ENCODE measurements around the gene FAM193A. TPM values are rescaled to one million over a fixed set of nuclear protein-coding genes. Genes with fewer than 3 reads are reported as not detected.

FAM193A gene
- total and polyA plus RNA-seq, 12 donors: 12.9 to 30.8 (median 23.1) TPM

DNA sequence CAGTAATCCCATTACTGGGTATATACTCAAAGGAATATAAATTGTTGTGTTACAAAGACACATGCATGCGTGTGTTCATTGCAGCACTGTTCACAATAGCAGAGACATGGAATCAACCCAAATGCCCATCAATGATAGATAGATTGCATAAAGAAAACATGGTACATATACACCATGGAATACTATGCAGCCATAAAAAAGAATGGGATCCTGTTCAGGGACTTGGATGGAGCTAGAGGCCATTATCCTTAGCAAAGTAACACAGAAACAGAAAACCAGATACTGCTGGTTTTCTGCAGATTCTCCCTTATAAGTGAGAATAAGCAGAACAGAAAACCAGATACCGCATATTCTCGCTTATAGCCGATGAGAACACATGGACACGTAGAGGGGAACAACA is 43.5 kb downstream of the FAM193A start:
- Histone ChIP-seq H3K4me1 (replicated peaks in 1 of 2) (peaks cover 11 to 25% of the 10 kb centered on the region in 2 donors), H3K4me3 (no peak overlapping the region), H3K27me3 (no peaks in the 10 kb centered on the region), H3K27ac (no peak overlapping the region), H3K9me3 (replicated peaks in 1 of 3) (peaks cover 0 to 4% (median 0%) of the 10 kb centered on the region in 3 donors), H3K36me3 (replicated peaks in 1 of 2) (no peaks in the 10 kb centered on the region)
- no peak for DNase-seq
- 98 to 100% (median 99%) methylated on average over 5 of the region's 5 CpGs for WGBS, 4 donors
- intact Hi-C loops (cut with DNase I): no loop called here
- TF ChIP-seq POLR2A (IDR thresholded peaks at IDR 0.05) (no peak), CTCF (IDR thresholded peaks at IDR 0.05) (no peak)

DNA sequence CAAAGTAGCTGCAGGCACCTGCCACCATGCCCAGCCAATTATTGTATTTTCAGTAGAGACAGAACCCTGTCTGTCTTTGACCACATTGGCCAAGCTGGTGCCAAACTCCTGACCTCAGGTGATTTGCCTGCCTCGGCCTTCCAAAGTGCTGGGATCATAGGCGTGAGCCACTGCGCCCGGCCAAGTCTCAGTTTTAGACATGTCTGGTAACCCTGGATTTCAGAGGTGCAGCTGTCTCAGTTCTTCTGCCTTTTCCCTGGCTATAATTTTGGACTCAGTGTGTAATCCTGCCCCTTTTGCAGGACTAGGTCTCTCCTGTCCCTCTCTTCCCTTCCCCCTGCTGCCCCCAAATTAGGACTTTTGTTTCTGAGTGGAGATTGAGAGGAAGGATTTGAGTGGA is 46.6 kb downstream of the FAM193A start:
- TF ChIP-seq POLR2A (IDR thresholded peaks at IDR 0.05) (no peak), CTCF (IDR thresholded peaks at IDR 0.05) (no peak)
- H3K27ac ChIP-seq: peak overlapping the region in 2 of 5 donors; percentile 6 to 54
- H3K4me3 ChIP-seq: no peak overlapping the region
- no peak for DNase-seq
- no peaks in the 10 kb centered on the region for H3K27me3 ChIP-seq
- no peaks in the 10 kb centered on the region for H3K36me3 ChIP-seq (replicated peaks in 1 of 2)
- intact Hi-C loops (cut with DNase I): no loop called here
- H3K9me3 ChIP-seq (replicated peaks in 1 of 3): peaks cover 0 to 4% (median 0%) of the 10 kb centered on the region in 3 donors
- WGBS, 4 donors: 79 to 92% (median 89%) methylated on average over 4 of the region's 4 CpGs
- H3K4me1 ChIP-seq (replicated peaks in 1 of 2): peaks cover 11 to 35% of the 10 kb centered on the region in 2 donors

DNA sequence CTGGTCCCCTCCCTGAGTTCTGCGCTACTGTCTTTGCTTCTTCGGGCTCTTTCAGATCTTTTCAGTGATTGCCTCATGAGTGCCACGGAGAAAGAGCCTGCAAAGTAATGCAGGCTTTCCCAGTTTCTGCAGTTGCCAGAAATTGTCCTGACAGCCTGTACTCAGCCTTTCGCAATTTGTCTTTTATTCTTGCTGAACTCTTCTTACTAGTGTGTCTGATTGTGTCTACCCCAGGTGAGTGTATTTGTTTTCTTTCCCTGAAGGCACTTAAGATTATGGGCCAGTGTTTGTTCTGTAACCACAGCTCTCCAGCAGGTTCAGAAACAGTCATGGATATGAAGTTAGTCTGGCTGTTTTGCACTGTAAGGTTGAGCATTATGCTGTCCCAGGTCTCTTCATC is 47.1 kb downstream of the FAM193A start:
- Histone ChIP-seq H3K4me3 (no peak overlapping the region), H3K27ac (peak overlapping the region in 2 of 5 donors; percentile 10 to 54), H3K27me3 (no peaks in the 10 kb centered on the region), H3K36me3 (replicated peaks in 1 of 2) (no peaks in the 10 kb centered on the region), H3K4me1 (replicated peaks in 1 of 2) (peaks cover 11 to 39% of the 10 kb centered on the region in 2 donors), H3K9me3 (replicated peaks in 1 of 3) (peaks cover 0 to 4% (median 0%) of the 10 kb centered on the region in 3 donors)
- peak in 2 of 7 donors; percentile 49 to 59 for DNase-seq
- 36 to 37% (median 36%) methylated on average over 4 of the region's 4 CpGs for WGBS, 4 donors
- intact Hi-C loops (cut with DNase I): no loop called here
- no peak for TF ChIP-seq POLR2A (IDR thresholded peaks at IDR 0.05)
- no peak for TF ChIP-seq CTCF (IDR thresholded peaks at IDR 0.05)

- TF ChIP-seq CTCF (IDR thresholded peaks at IDR 0.05) (no peak), POLR2A (IDR thresholded peaks at IDR 0.05) (no peak)
These were observed 50.1 kb downstream of the FAM193A start for GRCh38 chr4:2586502-2586901.

More at GRCh38 chr4:2586502-2586901, 50.1 kb downstream of the FAM193A start:
- Histone ChIP-seq H3K27ac (no peak overlapping the region), H3K27me3 (no peaks in the 10 kb centered on the region), H3K4me3 (no peak overlapping the region), H3K9me3 (replicated peaks in 1 of 3) (no peaks in the 10 kb centered on the region), H3K4me1 (replicated peaks in 1 of 2) (peaks cover 16 to 59% of the 10 kb centered on the region in 2 donors), H3K36me3 (replicated peaks in 1 of 2) (no peaks in the 10 kb centered on the region)
- 94 to 99% (median 95%) methylated on average over 5 of the region's 5 CpGs for WGBS, 4 donors
- intact Hi-C loops (cut with DNase I): no loop called here
- DNase-seq: no peak

Measured in adrenal gland (tissue), 12 donors.